ENCODE results near the gene RAVER1. TPM values are rescaled to one million over a fixed set of nuclear protein-coding genes. Genes with fewer than 3 reads are reported as not detected.

Gene RAVER1
- total and polyA plus RNA-seq, 9 of the 15 experiments (the other 6 are each of a cell fraction or from before 2014, with no cell fraction given), result 0.06 to 113 (median 7.0) TPM

GRCh38 chr19:10270616-10271394 lies 62.5 kb downstream of the RAVER1 start, which contains the start of gene ICAM1 (continued):
- TF ChIP-seq GATAD2A (IDR thresholded peaks at IDR 0.05) (no peak), ZNF146 (CRISPR knock-in tag; IDR thresholded peaks at IDR 0.05; ENCODE audit: unreplicated experiment) (no peak), PHTF2 (CRISPR knock-in tag; IDR thresholded peaks at IDR 0.05) (no peak), HDAC3 (IDR thresholded peaks at IDR 0.05; ENCODE audit: borderline replicate concordance, partially characterized antibody) (no peak), MTA3 (IDR thresholded peaks at IDR 0.05; ENCODE audit: borderline replicate concordance) (peak; percentile 85; the same call in 1 of the 2 replicates), GABPB2 (CRISPR knock-in tag; conservative IDR thresholded peaks at IDR 0.05) (no peak), ZNF197 (CRISPR knock-in tag; IDR thresholded peaks at IDR 0.05; ENCODE audit: low read depth) (no peak), NFXL1 (CRISPR knock-in tag; IDR thresholded peaks at IDR 0.05) (no peak), SOX6 (IDR thresholded peaks at IDR 0.05) (0 out of 2 replicates have a peak, but pooled peaks have one; percentile 59), MIER1 (IDR thresholded peaks at IDR 0.05; ENCODE audit: low read depth) (no peak)
- TF ChIP-seq, protein P1, sequence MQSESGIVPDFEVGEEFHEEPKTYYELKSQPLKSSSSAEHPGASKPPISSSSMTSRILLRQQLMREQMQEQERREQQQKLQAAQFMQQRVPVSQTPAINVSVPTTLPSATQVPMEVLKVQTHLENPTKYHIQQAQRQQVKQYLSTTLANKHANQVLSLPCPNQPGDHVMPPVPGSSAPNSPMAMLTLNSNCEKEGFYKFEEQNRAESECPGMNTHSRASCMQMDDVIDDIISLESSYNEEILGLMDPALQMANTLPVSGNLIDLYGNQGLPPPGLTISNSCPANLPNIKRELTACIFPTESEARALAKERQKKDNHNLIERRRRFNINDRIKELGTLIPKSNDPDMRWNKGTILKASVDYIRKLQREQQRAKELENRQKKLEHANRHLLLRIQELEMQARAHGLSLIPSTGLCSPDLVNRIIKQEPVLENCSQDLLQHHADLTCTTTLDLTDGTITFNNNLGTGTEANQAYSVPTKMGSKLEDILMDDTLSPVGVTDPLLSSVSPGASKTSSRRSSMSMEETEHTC (IDR thresholded peaks at IDR 0.05), result peak; percentile 91

All from K562 (cell line).